GM18909 (cell line): Measurements from ENCODE around the gene KCTD12.
"Not testable (repeated sequence)": the region's sequence is repeated elsewhere in the genome, so short reads cannot be mapped to it uniquely, and the experiment has no call there.

ENCODE experiments used
- ATAC-seq: cut with Tn5 transposase; IDR thresholded peaks from one replicate; pipeline ENCODE4 v1.9.1; 2021; ENCODE audit warnings: mild to moderate bottlenecking; ENCODE audit not compliant: unreplicated experiment, poor library complexity

KCTD12 gene

GRCh38 chr13:76886292-76887075, at the start of gene KCTD12:
KCTD12 (minus strand) TSS chr13:76886405; CDS start chr13:76886148, 257 bp downstream.
- ATAC-seq, result peak; percentile 69

GRCh38 chr13:76934671-76935070, 48.5 kb upstream of the KCTD12 start:
- ATAC-seq, result no peak

GRCh38 chr13:76932076-76932475, 45.9 kb upstream of the KCTD12 start:
- no peak for ATAC-seq

- ATAC-seq, result no peak
Measured at GRCh38 chr13:76929851-76930374, 43.7 kb upstream of the KCTD12 start.

- ATAC-seq, result no peak
Measured at GRCh38 chr13:76929320-76929719, 43.1 kb upstream of the KCTD12 start.

GRCh38 chr13:76928456-76928855, 42.3 kb upstream of the KCTD12 start:
- no peak for ATAC-seq

- ATAC-seq, result no peak
Measured at GRCh38 chr13:76927955-76928354, 41.8 kb upstream of the KCTD12 start.

- no peak for ATAC-seq
Measured at GRCh38 chr13:76925115-76925514, 38.9 kb upstream of the KCTD12 start.

GRCh38 chr13:76921516-76921915, 35.3 kb upstream of the KCTD12 start:
- ATAC-seq, result no peak

GRCh38 chr13:76917755-76918481, 31.7 kb upstream of the KCTD12 start:
- ATAC-seq, result not testable (repeated sequence)

- no peak for ATAC-seq
Measured at GRCh38 chr13:76917095-76917494, 30.9 kb upstream of the KCTD12 start.

GRCh38 chr13:76913898-76914297, 27.7 kb upstream of the KCTD12 start:
- no peak for ATAC-seq

GRCh38 chr13:76912476-76912875, 26.3 kb upstream of the KCTD12 start:
- ATAC-seq, result no peak

- no peak for ATAC-seq
Measured at GRCh38 chr13:76904507-76904906, 18.3 kb upstream of the KCTD12 start.

- ATAC-seq, result peak; percentile 98
Measured at GRCh38 chr13:76903544-76904162, 17.4 kb upstream of the KCTD12 start.

- ATAC-seq, result not testable (repeated sequence)
Measured at GRCh38 chr13:76899066-76899465, 12.9 kb upstream of the KCTD12 start.

GRCh38 chr13:76897171-76897570, 11.0 kb upstream of the KCTD12 start:
- not testable (repeated sequence) for ATAC-seq

- ATAC-seq, result peak; percentile 61
Measured at GRCh38 chr13:76894401-76895110, 8.4 kb upstream of the KCTD12 start.

- peak; percentile 69 for ATAC-seq
Measured at GRCh38 chr13:76892488-76892887, 6.3 kb upstream of the KCTD12 start.

GRCh38 chr13:76890021-76890420, 3.8 kb upstream of the KCTD12 start:
- no peak for ATAC-seq
